Measurements from ENCODE around the gene CAPN14.
A peak's percentile ranks its signal among the peaks of the same experiment; 100 is the strongest.

Gene CAPN14

GRCh38 chr2:31240381-31241365 lies 23.4 kb upstream of the CAPN14 start:
- DNase-seq, result no peak

DNA sequence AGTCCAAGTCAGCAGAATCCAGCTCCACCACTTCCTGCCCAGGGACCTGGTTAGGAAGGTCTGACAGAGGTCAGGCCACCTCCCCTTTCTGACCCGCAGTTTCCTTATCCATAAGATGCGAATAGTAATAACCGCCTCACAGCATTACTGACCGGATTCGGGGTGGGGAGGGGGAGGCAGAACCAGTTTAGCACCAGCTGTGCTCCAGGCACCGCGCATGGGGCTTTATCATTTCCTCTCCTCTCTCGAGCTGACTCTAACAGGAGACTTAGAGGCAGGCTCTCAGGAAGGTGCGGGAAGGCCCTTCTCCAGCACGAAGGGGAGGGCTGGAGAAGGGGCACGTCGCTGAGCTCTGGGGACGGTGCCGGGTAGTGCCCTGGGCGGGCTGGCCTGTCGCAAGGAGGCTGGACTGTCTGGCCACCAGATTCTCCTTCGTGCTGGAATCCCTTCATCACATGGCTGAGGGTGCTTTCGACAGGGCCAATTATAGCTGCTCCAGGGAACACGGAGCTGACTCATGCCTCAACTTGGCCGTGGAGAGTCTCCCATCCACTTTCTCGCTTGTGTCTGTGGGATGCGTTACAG lies 22.4 kb upstream of the CAPN14 start:
- DNase-seq, result no peak

GRCh38 chr2:31238906-31239592 lies 21.7 kb upstream of the CAPN14 start:
- DNase-seq, result no peak

DNA sequence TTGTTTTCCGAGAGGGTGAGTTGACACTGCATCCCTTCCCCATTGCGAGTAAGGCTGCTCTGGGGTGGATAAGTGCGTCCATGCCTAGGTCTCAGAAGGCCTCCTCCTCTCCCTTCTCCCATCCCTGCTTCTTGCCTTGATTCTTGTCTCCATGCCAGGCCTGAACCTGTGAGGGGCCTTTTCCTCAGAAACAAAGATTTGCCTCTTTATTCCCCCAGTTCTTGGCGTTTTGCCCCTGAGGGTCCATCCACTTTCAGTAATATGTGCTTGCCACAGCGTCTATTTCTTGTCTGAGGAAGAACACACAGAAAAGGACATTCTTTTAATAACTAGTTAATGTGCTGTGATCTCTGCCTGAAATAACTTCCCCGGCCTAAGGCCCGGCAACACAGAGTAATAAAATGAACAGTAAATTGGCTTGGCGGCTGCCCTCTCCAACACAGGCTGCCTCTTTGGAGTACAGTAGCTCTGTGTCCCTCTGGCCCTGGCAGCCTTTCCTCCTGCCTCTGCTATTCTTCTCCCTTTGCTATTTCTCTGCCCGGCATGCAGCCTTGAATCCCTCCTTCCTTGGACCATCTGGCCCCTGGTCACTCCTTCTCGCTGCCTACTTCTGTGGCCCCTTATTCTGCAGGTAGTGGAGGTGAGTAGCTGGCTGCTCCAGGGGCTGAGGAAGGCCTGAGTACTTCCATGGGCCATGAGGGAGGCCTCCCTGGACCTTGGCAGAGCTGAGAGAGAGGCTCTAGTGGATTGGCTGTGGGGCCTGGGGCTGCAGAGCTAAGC lies 21.0 kb upstream of the CAPN14 start:
- no peak for DNase-seq

GRCh38 chr2:31237348-31238017 lies 20.2 kb upstream of the CAPN14 start:
- DNase-seq, result no peak

- no peak for DNase-seq
Observed at GRCh38 chr2:31236433-31237205, 19.3 kb upstream of the CAPN14 start.

DNA sequence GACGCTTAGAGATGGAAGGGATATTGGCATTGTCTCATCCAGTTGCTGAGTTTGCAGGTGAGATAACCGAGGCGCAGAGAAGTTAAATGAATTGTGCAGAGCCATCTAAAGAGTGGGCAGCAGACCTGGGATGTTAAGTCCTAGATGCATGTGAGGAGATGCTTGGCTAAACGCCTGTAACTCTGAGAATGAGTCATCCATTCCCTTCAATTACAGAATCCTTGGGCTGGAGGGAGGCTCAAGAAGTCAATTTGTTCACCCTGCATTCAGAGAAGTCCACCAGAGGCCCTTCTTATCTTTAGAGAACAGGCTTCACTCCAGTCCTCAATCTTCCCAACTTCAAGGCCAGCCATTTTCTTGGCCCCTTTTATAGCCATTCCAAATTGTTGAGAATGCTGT lies 18.2 kb upstream of the CAPN14 start:
- DNase-seq, result peak; percentile 54

DNA sequence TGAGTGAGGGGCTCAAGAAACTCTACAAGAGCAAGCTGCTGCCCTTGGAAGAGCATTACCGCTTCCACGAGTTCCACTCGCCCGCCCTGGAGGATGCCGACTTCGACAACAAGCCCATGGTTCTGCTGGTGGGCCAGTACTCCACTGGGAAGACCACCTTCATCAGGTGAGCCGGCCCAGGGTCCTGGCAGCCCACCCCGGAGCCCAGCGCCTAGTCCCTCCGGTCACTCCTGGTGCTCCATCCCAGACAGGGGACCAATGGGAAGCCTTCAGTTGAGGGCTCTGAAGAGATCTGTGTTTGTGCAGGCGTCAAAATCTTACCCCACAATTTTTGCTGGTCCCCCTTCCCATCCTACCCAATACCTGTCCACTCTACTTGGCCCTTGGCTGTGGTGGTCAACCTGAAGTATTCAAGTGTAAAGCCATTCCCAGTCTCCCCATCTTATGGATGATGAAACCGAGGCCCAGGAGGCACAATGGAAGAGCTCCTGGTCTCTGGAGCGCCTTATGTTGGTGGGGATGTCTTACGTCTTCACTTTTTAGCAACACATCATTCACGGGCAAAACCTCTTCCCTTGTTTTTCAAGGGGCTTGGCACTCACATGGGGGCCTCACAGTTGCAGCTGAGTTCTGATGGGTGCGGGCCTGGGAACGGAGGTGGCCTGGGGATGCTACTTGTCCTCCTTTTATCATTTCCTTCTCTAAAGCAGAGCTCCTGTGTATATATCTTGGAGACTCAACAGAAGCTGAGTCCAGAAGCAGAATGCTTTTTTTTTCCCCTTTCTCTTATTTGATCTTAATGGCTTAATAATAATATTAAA lies 17.6 kb upstream of the CAPN14 start:
- no peak for DNase-seq

DNA sequence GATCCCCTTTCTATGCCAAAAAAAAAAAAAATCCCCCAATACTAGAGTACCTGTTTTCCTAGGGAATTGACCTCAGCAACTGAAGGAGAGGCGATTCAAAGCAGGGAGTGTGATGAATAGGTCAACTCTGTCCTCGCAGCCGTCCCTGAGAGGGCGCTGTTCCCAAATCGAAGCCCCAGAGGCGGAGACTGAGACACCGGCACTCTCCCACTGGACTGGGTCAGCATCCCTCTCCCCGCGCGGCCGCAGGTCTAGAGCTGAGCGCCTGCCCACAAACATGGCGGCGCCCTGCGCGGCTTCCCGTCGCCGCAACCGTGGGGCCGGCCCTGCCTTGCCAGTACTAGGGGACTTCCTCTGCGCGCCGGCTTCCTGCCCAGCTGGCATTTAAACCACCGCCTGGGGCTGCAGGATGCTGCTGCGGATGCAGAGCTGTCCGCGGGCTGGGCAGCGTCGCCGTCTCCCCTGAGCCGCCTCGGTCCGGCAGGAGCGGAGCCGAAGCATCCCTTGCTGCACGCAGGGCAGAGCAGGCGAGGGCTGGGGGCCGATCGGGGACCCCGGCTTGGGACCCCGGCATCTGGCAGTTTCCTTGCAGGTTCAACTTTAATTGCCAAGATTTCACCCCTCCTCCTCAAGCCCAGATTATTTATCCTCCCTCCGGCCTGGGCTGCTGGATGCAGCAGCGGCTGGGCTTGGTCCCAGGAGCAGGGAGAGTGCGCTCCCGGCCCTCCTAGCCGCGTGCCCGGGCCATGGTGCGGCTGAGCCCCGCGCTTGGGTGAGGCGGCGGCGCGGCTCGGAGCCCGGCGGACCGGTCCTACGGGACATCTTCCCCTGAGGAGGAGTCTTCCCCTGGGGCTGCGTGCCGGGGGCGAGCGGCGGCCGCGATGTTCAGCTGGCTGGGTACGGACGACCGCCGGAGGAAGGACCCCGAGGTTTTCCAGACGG lies 16.7 kb upstream of the CAPN14 start, which contains the start of gene EHD3:
TSS of gene EHD3 (plus strand) at position 412 of the 942 bp plus-strand sequence. CDS start at position 882, 470 bp downstream.
- peak; percentile 94 for DNase-seq

GRCh38 chr2:31233231-31233630 lies 15.9 kb upstream of the CAPN14 start:
- no peak for DNase-seq

- DNase-seq, result no peak
Observed at GRCh38 chr2:31232586-31232985, 15.3 kb upstream of the CAPN14 start.

- no peak for DNase-seq
Observed at GRCh38 chr2:31231571-31232302, 14.4 kb upstream of the CAPN14 start.

DNA sequence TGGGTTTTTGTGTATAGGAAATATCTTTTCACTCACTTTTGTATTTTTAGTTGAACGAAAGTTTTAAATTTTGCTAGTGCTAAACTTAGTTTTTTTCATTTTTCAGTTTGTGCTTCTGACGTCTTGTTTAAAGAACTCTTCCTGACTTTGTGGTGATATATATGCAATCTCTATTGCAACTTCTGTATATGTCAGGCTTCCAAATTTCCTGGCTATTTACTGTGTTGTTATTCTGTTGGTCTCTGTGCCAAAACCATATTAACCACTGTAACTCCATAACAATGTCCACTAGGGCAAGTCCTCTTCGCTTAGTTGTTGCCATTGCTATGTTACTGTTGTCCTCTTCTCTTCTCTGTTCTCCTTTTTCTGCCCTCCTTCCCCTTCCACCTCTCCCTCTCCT lies 13.4 kb upstream of the CAPN14 start:
- no peak for DNase-seq

DNA sequence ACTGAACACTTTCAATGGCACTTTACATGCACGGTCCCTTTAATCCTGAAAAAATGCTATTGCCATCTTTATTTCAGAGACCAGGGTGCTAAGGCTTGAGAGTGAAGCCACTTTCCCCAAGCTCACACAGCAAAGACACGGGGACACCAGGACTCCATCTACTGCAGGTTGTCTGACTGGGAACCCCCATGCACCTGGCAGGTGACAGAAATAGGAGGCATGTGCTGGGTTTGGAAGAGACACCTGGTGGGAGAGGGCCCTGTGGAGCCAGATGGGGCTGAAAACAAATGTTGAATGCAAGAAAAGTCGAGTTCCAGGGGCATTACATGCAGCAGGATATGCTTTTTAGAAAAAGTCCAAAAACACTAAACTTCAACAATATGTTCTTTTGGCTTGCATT lies 11.4 kb upstream of the CAPN14 start:
- DNase-seq, result no peak

DNA sequence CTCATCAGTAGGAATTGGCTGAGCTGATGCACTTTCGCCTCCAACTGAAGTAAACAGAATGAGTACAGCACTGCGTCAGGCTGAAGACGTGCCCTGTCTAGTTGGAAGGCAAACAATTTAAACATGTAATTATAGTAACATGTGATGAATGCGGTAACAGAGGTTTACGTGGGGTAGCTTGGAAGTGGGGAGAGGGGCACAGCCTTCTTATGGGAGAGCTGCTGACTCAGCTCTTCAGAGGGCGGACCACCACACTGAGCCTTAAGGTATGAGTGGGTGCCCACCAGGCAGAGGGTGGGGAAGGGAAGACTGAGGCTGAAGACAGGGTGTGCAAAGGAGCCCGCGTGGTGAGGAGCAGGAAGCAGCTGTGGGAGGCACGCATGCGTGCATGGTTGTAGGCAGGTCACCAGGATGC lies 10.4 kb upstream of the CAPN14 start:
- no peak for DNase-seq

GRCh38 chr2:31227110-31227509 lies 9.8 kb upstream of the CAPN14 start:
- DNase-seq, result no peak

DNA sequence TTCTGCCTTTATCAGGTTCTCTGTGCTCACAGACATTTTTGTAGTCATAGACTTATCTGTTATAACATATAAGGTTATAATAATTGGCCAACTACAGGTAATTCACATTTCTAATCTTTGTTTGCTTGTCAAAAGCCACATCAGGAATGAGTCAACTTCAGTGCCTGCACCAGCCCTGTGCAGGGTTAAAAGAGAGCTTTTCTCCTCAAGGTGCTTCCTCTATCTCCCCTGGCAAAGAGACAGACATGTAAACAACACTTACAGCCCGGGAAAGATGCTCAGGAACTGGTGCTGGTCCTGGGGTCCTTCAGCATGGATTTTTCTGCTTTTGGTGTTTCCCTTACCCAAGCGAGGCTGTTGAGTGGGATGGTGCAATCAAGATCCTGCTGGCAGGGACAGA lies 9.0 kb upstream of the CAPN14 start:
- DNase-seq, result no peak

- no peak for DNase-seq
Observed at GRCh38 chr2:31223749-31224148, 6.4 kb upstream of the CAPN14 start.

- DNase-seq, result no peak
Observed at GRCh38 chr2:31223026-31223425, 5.7 kb upstream of the CAPN14 start.

Measured in amniotic stem cell (primary cell).